K562 (cell line): ENCODE measurements around the gene NSF.
"Not testable (repeated sequence)": the region's sequence is repeated elsewhere in the genome, so short reads cannot be mapped to it uniquely, and the experiment has no call there.

Experiments
- FOXA3 ChIP-seq, 2 experiments: fragments of 450-650 bp in 1 of 2; sonication (generic) in 1 of 2; formaldehyde crosslinking; IDR thresholded peaks in 1 of 2; conservative IDR thresholded peaks in 1 of 2; 2 replicates each; pipeline versions ENCODE4 v1.4.0 to v1.8.0; 2020 to 2022; ENCODE audit warnings: mild to moderate bottlenecking in 2 of 2, missing genetic modification reagents in 1 of 2
- ZNF398 ChIP-seq: fragments of 250-450 bp; sonication (Bioruptor Pico); IDR thresholded peaks from 2 replicates; pipeline ENCODE4 v1.8.0; 2021; ENCODE audit warnings: moderate library complexity, mild to moderate bottlenecking, inconsistent platforms
- TF ChIP-seq, protein P1 (sequence below): fragments of 250-450 bp; sonication (Bioruptor Pico); IDR thresholded peaks from 2 replicates; pipeline ENCODE4 v1.4.0; 2020; ENCODE audit warnings: mild to moderate bottlenecking, moderate library complexity
- TF ChIP-seq, protein P2 (sequence below): sonication (generic); formaldehyde crosslinking; IDR thresholded peaks from 2 replicates; pipeline ENCODE4 v1.8.0; 2022; ENCODE audit warnings: mild to moderate bottlenecking, missing genetic modification reagents

GRCh38 chr17:46672777-46673176 lies 82.3 kb downstream of the NSF start:
- TF ChIP-seq, protein P1, sequence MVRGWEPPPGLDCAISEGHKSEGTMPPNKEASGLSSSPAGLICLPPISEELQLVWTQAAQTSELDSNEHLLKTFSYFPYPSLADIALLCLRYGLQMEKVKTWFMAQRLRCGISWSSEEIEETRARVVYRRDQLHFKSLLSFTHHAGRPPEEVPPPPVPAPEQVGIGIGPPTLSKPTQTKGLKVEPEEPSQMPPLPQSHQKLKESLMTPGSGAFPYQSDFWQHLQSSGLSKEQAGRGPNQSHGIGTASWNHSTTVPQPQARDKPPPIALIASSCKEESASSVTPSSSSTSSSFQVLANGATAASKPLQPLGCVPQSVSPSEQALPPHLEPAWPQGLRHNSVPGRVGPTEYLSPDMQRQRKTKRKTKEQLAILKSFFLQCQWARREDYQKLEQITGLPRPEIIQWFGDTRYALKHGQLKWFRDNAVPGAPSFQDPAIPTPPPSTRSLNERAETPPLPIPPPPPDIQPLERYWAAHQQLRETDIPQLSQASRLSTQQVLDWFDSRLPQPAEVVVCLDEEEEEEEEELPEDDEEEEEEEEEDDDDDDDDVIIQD (CRISPR knock-in tag): not testable (repeated sequence)
- TF ChIP-seq ZNF398 (CRISPR knock-in tag); FOXA3 (CRISPR knock-in tag; conservative IDR thresholded peaks at IDR 0.05 in 1 of 2, IDR thresholded peaks at IDR 0.05 in 1 of 2): not testable (repeated sequence)
- TF ChIP-seq, protein P2, sequence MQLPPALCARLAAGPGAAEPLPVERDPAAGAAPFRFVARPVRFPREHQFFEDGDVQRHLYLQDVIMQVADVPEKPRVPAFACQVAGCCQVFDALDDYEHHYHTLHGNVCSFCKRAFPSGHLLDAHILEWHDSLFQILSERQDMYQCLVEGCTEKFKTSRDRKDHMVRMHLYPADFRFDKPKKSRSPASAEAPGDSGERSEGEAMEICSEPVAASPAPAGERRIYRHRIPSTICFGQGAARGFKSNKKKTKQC (CRISPR knock-in tag): not testable (repeated sequence)
